GM19025 (cell line): ENCODE data around the gene SCP2.

Source experiments
- ATAC-seq: cut with Tn5 transposase; IDR thresholded peaks from one replicate; pipeline ENCODE4 v1.9.1; 2021; ENCODE audit warnings: mild to moderate bottlenecking, low read depth, moderate library complexity; ENCODE audit not compliant: unreplicated experiment

The SCP2 gene

GRCh38 chr1:53065391-53065790, 138.3 kb downstream of the SCP2 start:
- no peak for ATAC-seq

- no peak for ATAC-seq
Observed at GRCh38 chr1:53066488-53066887, 139.4 kb downstream of the SCP2 start.

GRCh38 chr1:53066891-53067738, 140.0 kb downstream of the SCP2 start:
- ATAC-seq, result no peak

- no peak for ATAC-seq
Observed at GRCh38 chr1:53067886-53068285, 140.8 kb downstream of the SCP2 start.

GRCh38 chr1:53068314-53069099, 141.4 kb downstream of the SCP2 start:
- no peak for ATAC-seq

GRCh38 chr1:53069265-53069662, 142.2 kb downstream of the SCP2 start:
- no peak for ATAC-seq

GRCh38 chr1:53069663-53070327, 142.7 kb downstream of the SCP2 start:
- ATAC-seq, result no peak

GRCh38 chr1:53070621-53071020, 143.5 kb downstream of the SCP2 start:
- ATAC-seq, result no peak

- no peak for ATAC-seq
Observed at GRCh38 chr1:53071167-53071865, 144.2 kb downstream of the SCP2 start.

GRCh38 chr1:53071915-53072314, 144.8 kb downstream of the SCP2 start:
- no peak for ATAC-seq

- ATAC-seq, result no peak
Observed at GRCh38 chr1:53073287-53073686, 146.2 kb downstream of the SCP2 start.

- ATAC-seq, result no peak
Observed at GRCh38 chr1:53073868-53074311, 146.8 kb downstream of the SCP2 start.

- ATAC-seq, result no peak
Observed at GRCh38 chr1:53074313-53075154, 147.5 kb downstream of the SCP2 start.

GRCh38 chr1:53075206-53075605, 148.1 kb downstream of the SCP2 start:
- no peak for ATAC-seq

- no peak for ATAC-seq
Observed at GRCh38 chr1:53075761-53076163, 148.7 kb downstream of the SCP2 start.

- ATAC-seq, result no peak
Observed at GRCh38 chr1:53076165-53076564, 149.1 kb downstream of the SCP2 start.

- no peak for ATAC-seq
Observed at GRCh38 chr1:53076721-53077598, 149.9 kb downstream of the SCP2 start.

GRCh38 chr1:53077599-53077965, 150.5 kb downstream of the SCP2 start:
- no peak for ATAC-seq
